ACHN (cell line): Measurements from ENCODE around the gene ANKS3.

ENCODE experiments used
- DNase-seq: peaks from one replicate; pipeline ENCODE4 v3.0.0-alpha.2; 2015
- in situ Hi-C: cut with HindIII; loops from 2 replicates; pipeline ENCODE4 v1.10.0; 2017; ENCODE audit warnings: low sequenced_read_pairs, low pct_ligation_motif_present, low pct_unique_long_range_greater_than_20kb

The ANKS3 gene, protein sequence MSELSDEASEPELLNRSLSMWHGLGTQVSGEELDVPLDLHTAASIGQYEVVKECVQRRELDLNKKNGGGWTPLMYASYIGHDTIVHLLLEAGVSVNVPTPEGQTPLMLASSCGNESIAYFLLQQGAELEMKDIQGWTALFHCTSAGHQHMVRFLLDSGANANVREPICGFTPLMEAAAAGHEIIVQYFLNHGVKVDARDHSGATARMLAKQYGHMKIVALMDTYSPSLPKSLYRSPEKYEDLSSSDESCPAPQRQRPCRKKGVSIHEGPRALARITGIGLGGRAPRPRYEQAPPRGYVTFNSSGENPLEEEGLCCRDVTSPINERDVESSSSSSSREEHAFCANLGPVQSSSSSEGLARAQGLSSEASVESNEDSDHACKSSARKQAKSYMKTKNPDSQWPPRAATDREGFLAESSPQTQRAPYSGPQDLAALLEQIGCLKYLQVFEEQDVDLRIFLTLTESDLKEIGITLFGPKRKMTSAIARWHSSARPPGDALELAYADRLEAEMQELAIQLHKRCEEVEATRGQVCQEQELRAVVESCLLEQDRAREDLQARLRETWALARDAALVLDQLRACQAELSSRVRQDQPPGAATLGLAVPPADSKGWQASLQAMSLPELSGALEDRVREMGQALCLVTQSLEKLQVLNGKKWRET

DNA sequence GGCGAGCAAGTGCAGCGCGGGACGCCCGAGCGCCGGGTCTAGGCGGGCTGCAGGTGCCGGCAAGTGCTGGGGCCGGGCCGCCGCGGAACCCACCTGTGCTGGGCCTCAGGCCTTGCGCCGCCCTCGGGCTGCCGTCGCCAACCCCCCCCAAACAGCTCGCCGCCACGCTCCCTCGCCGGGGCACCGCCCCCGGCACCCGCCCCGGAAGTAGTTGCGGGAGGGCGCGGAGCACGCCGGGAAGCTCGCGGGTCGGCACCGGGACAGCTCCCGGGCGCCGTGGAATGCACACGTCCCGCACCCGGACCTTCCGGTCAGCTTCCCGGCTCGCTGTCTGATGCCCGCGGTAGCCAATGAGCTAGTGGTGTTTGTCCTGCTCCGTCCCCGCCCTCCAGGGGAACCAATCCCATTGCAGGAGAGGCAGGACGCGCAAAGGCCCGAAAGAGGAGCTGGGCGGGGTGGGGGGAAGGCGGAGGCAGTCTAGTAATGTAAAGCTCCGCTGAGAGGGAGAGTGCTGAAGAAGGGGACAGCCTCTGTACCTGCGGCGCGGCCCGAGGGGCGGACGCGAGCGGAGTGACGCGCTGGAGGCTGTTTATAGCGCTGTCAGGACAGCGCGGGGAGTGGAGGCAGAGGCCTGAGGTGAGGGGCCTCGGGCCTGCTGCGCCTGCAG lies at the start of gene ANKS3, which contains the start of gene DNAAF8:
Gene ANKS3 (minus strand): TSS at position 209 of the 667 bp plus-strand sequence. CDS start 4,122 bp downstream, outside the sequence.
Gene DNAAF8 (plus strand): TSS at position 475 of the 667 bp plus-strand sequence. CDS start 1,978 bp downstream, outside the sequence.
- DNase-seq: peak; percentile 99
- in situ Hi-C loops: no loop called here

DNA sequence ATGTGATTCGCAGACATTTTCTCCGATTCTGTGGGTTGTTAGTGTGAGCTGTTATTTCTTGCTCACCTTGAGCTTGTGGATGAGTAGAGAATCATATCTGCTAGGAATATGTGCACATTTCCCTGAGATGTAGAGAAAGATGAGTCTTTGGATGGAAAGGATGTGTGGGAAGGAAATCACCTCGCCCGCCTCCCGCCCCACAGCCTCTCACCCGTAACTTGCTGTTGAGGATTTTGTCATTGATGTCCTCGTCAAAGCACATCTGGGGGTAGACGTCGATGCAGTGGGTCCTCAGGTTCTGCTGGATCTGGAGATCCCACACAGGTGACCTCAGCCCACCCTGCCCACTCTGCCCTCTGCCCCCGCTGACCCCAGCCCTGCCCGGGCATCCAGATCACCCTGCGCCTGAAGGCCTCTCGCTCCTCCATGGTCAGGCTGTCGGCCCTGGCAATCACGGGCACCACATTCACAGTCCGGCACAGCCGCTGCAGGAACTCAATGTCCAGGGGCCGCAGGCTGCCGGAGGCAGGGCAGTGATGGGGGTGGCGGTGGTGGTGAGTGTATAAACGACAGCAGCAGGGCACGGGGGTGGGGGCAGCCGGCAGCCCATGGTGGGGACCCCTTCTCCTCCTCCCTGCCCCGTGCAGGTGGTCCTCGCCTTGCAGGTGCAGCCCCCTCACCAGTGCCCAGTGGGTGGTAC lies 49.3 kb upstream of the ANKS3 start:
- in situ Hi-C loops: no loop called here
- DNase-seq: no peak

DNA sequence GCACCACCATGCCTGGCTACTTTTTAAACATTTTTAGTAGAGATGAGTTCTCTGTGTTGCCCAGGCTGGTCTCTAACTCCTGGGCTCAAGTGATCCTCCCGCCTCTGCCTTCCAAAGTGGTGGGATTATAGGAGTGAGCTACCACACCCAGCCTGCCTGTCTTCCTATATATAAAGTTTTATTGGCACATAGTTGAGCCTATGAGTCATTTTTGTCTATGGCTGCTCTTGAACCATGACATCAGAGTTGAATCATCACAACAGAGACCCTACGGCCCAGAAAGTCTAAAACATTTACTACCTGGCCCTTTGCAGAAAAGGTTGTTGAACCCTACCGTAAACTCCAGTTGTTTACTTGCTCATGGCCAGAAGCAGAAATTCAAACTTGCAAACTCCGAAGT lies 46.2 kb upstream of the ANKS3 start:
- DNase-seq: no peak
- in situ Hi-C loops: no loop called here

DNA sequence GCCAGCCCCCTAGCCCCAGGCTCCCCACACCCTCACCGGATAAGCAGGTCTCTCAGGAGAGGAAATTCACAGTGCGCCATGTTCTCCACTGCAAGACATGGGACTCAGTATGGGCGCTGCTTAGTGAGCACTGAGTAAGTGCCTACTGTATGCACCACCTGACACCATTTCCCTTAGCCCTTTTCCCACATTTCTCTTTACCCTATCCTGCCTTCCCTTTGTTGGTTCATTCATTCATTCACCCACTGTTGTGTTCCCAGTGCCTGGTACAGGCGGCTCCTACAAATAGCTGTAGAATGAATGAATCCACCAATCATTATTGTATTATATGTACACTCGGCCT lies 44.0 kb upstream of the ANKS3 start:
- DNase-seq: no peak
- in situ Hi-C loops: no loop called here

DNA sequence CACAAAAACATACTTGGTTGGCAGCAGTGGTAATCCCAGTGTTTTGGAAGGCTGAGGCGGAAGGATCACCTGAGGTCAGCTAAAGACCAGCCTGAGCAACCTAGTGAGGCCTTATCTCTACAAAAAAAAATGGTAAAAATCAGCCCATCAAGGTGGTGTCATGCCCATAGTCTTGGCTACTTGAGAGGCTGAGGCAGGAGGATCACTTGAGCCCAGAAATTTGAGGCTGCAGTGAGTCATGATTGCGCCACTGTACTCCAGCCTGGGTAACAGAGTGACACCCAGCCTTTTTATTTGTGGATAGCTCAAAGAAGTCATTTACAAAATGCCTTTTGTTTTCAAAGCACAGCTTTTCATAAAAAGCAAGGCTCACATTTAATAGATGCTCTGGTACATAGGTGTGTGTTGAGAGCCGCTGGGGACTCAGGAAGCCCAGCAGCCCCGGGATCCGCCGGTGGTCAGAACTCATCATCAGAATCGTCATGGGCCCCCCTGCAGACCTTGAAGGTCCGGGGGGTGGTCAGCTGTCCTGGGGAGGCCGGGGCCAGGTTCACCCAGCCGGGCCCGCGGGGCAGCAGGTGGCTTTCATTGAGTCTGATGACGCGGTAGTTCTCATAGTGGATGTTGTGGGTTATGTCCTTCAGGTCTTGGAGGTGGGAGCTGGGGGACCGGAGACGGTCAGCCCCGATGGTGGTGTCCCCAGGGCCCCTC lies 43.4 kb upstream of the ANKS3 start:
- in situ Hi-C loops: no loop called here
- DNase-seq: no peak

DNA sequence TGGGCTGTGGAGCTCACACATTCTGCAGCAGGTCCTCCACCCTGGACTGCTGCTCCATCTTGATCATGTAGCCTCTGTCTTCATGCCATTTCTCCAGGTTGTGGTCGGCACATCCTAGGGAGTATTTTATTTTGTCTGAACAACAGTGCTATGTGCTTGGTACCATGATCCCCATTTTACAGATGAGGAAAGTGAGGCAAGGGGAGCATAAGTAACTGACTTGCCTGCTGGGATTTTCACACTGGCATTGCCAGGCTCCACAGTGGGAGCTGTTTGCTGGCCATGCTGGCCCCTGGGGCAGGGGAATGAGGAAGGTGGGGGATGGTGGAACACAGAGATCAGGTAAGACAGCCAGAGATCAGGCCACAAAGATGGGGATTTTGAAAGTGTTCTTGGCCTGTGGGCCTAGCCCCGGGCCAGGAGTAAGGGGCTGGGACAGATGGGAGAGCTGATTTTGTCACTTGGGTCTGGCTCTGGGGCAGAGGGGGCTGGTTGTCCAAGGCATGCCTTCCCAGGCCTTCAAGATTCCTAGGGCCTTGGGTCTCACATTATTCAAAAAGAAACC lies 42.2 kb upstream of the ANKS3 start:
- DNase-seq: no peak
- in situ Hi-C loops: no loop called here

DNA sequence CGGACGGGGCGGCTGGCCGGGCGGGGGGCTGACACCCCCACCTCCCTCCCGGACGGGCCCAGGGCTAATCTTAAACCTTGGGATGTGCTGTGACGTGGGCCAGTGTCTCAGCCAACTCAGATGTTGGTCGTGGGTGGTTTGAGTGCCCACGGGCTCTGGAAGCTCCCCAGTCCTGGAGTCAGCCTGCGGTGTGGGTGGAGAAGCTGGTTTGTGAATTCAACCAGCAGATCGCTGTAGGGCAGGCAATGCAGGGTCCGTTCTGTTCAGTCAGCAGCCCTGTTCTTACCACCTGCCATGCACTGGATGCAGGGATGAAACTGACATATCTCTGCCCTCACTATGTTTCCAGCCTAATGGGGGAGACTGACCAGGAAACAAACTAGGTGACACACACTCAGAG lies 40.9 kb upstream of the ANKS3 start:
- no peak for DNase-seq
- in situ Hi-C loops: no loop called here

DNA sequence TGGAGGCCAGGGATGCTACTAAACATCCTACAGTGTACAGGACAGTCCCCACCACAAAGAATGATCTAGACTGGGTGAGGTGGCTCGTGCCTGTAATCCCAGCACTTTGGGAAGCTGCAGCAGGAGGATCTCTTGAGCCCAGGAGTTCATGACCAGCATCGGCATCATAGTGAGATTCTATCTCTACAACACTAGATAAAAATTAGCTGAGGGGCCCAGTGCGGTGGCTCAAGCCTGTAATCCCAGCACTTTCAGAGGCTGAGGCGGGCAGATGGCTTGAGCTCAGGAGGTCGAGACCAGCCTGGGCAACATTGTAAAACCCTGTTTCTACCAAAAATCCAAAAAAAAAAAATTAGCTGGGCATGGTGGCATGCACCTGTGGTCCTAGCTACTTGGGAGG lies 38.3 kb upstream of the ANKS3 start:
- in situ Hi-C loops: no loop called here
- DNase-seq: no peak

DNA sequence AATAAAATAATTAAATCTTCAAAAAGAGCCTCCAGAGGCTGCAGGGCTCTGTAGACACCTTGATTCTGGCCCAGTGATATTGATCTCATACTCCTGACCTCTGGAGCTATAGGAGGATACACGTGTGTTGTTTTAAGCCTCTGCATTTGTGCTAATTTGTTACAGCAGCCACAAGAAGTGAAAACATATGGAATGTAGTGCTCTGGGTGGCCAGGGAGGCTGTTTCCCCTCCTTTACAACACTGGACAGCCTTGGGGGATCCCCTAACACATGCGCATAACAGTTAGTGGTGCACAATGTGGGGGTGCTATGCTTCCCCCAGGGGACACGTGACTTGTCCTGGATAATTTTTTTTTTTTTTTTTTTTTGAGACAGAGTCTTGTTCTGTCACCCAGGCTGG lies 37.6 kb upstream of the ANKS3 start:
- in situ Hi-C loops: no loop called here
- no peak for DNase-seq

GRCh38 chr16:4769306-4769638 lies 35.2 kb upstream of the ANKS3 start:
- in situ Hi-C loops: no loop called here
- DNase-seq: no peak

DNA sequence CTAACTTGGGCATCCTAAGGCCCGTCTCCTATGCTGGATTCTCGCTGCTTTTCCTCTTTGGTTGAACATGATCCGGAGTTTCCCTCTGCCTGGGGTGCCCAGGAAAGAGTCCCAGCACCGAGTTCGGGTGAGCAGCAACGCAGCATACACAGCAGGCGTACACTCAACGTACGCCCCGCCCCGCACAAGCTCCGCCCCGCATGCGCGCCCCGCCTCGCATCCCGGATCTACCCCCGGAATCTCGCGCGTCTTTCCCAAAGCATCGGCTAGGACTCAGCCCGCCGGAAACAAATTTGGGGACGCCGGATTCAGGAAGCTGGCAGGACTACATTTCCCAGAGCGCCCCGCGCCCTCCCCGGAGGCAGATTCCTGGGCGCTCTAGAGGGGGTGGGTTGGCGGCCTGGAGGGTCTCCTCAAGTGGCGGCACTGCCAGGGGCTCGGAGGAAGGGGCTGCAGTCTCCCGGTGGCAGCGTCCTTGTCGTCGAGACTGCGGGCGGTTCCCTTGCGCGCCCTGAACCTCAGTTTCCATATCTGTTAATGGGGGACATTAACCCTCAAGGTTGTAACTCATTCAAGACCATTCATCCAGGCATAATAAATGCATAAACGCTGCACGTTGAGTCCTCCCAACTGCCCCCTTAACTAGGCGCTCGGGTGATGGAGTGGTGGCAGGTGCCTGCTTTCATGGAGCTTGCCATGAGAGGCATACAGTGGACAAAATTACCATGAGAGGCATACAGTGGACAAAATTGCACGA lies 34.7 kb upstream of the ANKS3 start:
- peak; percentile 98 for DNase-seq
- in situ Hi-C loops: no loop called here

DNA sequence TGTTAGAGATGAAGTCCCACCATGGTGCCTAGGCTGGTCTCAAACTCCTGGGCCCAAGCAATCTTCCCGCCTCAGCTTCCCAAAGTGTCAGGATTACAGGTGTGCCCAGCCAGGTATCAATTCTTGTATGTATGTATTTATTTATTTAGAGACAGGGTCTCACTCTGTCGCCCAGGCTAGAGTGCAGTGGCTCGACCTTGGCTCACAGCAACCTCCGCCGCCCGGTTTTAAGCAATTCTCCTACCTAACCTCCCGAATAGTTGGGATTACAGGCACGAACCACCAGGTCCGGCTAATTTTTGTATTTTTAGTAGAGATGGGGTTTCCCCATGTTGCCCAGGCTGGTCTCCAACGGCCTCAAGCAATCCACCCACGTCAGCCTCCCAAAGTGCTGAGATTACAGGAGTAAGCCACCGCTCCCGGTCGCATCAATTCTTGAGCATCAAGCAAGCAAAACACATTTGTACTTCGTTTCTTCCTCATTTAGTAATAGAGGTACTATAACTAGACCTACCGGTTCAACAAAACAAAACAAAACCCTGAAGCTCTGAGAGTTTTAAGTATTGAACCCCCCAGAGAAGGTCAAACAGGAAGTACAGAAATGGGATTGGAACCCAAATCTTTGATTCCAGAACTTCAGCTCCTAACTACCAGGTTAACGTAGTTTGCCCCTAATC lies 33.9 kb upstream of the ANKS3 start:
- in situ Hi-C loops: no loop called here
- no peak for DNase-seq

GRCh38 chr16:4766875-4767628 lies 33.0 kb upstream of the ANKS3 start, which contains the start of gene ZNF500:
TSS of gene ZNF500 (minus strand) at chr16:4767162. CDS start at chr16:4765978, 1,184 bp downstream.
- peak; percentile 97 for DNase-seq
- in situ Hi-C loops: no loop called here

- in situ Hi-C loops: no loop called here
- no peak for DNase-seq
These were observed 31.7 kb upstream of the ANKS3 start for GRCh38 chr16:4765511-4766474.

- in situ Hi-C loops: no loop called here
These were observed 29.7 kb upstream of the ANKS3 start for GRCh38 chr16:4763791-4764190.

More at GRCh38 chr16:4763791-4764190, 29.7 kb upstream of the ANKS3 start:
- no peak for DNase-seq
